Stimulated activated CD4-positive, alpha-beta T cell treated with anti-CD3 and anti-CD28 coated beads, Interleukin-12 subunit alpha, Interleukin-12 subunit beta, amount 100 ng/mL, for 48 hours (primary cell): ENCODE results near the gene LRRC10B.

Experiments used
- DNase-seq, 3 donors: peaks; one replicate each; pipeline ENCODE4 v3.0.0-alpha.2; 2020; ENCODE audit warnings: low read depth in 2 of 3, low spot score in 1 of 3

LRRC10B gene

GRCh38 chr11:61528114-61528513 is 19.6 kb downstream of the LRRC10B start:
- DNase-seq: no peak

- no peak for DNase-seq
Observed at GRCh38 chr11:61529537-61530225, 21.1 kb downstream of the LRRC10B start.

GRCh38 chr11:61531044-61531443 is 22.5 kb downstream of the LRRC10B start:
- no peak for DNase-seq

- DNase-seq: peak; percentile 24 to 36 (median 24)
Observed at GRCh38 chr11:61532134-61533038, 23.8 kb downstream of the LRRC10B start.

- no peak for DNase-seq
Observed at GRCh38 chr11:61533039-61533375, 24.5 kb downstream of the LRRC10B start.

GRCh38 chr11:61533401-61533800 is 24.9 kb downstream of the LRRC10B start:
- DNase-seq: no peak

- DNase-seq: no peak
Observed at GRCh38 chr11:61534025-61534932, 25.7 kb downstream of the LRRC10B start.

- DNase-seq: no peak
Observed at GRCh38 chr11:61534933-61535839, 26.6 kb downstream of the LRRC10B start.

- DNase-seq: no peak
Observed at GRCh38 chr11:61535998-61536675, 27.6 kb downstream of the LRRC10B start.

- no peak for DNase-seq
Observed at GRCh38 chr11:61536676-61537270, 28.2 kb downstream of the LRRC10B start.

GRCh38 chr11:61537326-61537725 is 28.8 kb downstream of the LRRC10B start:
- DNase-seq: no peak

GRCh38 chr11:61538636-61538961 is 30.1 kb downstream of the LRRC10B start:
- DNase-seq: no peak

GRCh38 chr11:61539006-61539405 is 30.5 kb downstream of the LRRC10B start:
- DNase-seq: no peak

GRCh38 chr11:61539831-61540357 is 31.3 kb downstream of the LRRC10B start:
- DNase-seq: no peak

- DNase-seq: no peak
Observed at GRCh38 chr11:61540528-61540927, 32.0 kb downstream of the LRRC10B start.

GRCh38 chr11:61541598-61541997 is 33.0 kb downstream of the LRRC10B start:
- no peak for DNase-seq

GRCh38 chr11:61542024-61542461 is 33.5 kb downstream of the LRRC10B start:
- DNase-seq: no peak

GRCh38 chr11:61542705-61543104 is 34.2 kb downstream of the LRRC10B start:
- DNase-seq: no peak

GRCh38 chr11:61543606-61544306 is 35.2 kb downstream of the LRRC10B start:
- DNase-seq: no peak
